Measurements from ENCODE around the gene ADAMTS4. TPM values are rescaled to one million over a fixed set of nuclear protein-coding genes. Genes with fewer than 3 reads are reported as not detected.

ADAMTS4 gene
- total RNA-seq, 2 experiments from 2014 or later, result 0.28 to 0.60 TPM

DNA sequence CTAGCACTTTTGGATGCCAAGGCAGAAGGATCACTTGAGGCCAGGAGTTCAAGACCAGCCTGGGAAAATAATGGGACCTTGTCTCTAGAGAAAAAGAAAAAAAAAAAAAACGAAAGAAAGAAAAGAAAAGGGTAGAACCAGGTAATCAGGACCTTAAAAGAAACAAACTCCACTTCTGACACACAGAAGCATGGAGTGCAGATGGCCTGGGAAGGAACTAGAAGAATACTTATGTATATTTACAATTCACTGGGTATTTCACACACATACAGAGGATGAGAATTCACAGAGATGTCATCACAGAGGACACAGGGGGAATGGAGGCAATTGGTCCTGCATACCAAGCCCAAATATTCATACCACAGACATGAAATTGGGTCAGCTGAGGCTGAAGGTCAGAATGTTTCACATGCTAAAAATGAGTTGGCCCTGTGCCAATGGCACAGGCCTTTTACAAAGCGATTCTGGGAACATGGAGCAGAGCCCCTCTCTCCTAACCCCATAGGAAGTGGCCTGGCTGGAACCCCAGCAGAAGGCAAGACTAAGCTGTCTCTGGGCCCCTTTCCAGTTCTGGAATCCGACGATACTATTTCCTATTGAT, 26.0 kb downstream of the ADAMTS4 start:
- TF ChIP-seq, protein P1, sequence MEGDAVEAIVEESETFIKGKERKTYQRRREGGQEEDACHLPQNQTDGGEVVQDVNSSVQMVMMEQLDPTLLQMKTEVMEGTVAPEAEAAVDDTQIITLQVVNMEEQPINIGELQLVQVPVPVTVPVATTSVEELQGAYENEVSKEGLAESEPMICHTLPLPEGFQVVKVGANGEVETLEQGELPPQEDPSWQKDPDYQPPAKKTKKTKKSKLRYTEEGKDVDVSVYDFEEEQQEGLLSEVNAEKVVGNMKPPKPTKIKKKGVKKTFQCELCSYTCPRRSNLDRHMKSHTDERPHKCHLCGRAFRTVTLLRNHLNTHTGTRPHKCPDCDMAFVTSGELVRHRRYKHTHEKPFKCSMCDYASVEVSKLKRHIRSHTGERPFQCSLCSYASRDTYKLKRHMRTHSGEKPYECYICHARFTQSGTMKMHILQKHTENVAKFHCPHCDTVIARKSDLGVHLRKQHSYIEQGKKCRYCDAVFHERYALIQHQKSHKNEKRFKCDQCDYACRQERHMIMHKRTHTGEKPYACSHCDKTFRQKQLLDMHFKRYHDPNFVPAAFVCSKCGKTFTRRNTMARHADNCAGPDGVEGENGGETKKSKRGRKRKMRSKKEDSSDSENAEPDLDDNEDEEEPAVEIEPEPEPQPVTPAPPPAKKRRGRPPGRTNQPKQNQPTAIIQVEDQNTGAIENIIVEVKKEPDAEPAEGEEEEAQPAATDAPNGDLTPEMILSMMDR (IDR thresholded peaks at IDR 0.05), result no peak

DNA sequence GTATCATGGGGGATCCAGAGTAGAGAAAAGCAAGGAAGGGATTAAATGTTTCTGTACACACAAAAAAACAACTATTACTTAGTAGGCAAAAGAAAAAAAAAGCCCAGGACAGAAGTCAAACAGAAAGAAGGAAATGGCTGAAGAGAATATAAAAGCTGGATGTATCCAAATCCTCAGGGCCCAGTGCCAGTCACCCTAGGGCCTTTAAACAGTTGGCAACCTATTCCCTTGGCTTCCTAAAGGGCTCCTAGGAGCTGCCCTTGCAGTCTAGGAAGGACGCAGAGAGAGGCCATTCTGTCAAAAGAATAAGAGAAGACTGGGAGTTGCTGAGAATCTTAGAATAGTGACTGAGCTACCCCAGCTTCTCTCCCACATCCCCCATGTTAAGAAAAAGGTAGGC, 26.5 kb downstream of the ADAMTS4 start:
- no peak overlapping the region for H3K27ac ChIP-seq (ENCODE audit: low read depth in 1 of 2, low read length in 2 of 2)
- H3K27me3 ChIP-seq (ENCODE audit: control insufficient read depth in 1 of 2, insufficient read depth in 2 of 2, low read length in 2 of 2), result no peaks in the 10 kb centered on the region
- ChIA-PET CTCF (no interaction called here), POLR2A (interaction anchor here (1.0 to 1.5 kb wide), 2 partner anchors 9 to 13 kb away, joined by 3 to 7 read pairs; no protein-coding TSS in a partner anchor)
- DNase-seq (no peak), ATAC-seq (ENCODE audit: poor library complexity) (no peak)
- H3K4me1 ChIP-seq (ENCODE audit: insufficient read depth, low read length), result peaks cover 47% of the 10 kb centered on the region
- H3K4me1 Mint-ChIP-seq (ENCODE audit: low read depth), result peaks cover 55% of the 10 kb centered on the region
- no peak overlapping the region for H3K4me3 ChIP-seq (ENCODE audit: low read length)
- H3K36me3 ChIP-seq (ENCODE audit: insufficient read depth, low read length), result peaks cover 68% of the 10 kb centered on the region
- H3K27ac Mint-ChIP-seq, result peak overlapping the region; percentile 36
- no peaks in the 10 kb centered on the region for H3K9me3 ChIP-seq (ENCODE audit: control insufficient read depth in 1 of 2, insufficient read depth in 1 of 2, low read length in 2 of 2)
- peaks cover 84% of the 10 kb centered on the region for H3K36me3 Mint-ChIP-seq (ENCODE audit: low read depth)
- TF ChIP-seq, protein P1 (IDR thresholded peaks at IDR 0.05), result no peak
- no peaks in the 10 kb centered on the region for H3K27me3 Mint-ChIP-seq
- H3K4me3 Mint-ChIP-seq, result peak overlapping the region; percentile 31
- intact Hi-C loops (cut with DNase I, micrococcal nuclease), result loop anchor here in 1 of 2 experiments (5.0 kb wide), 1 partner anchor 215 kb away; no protein-coding TSS in a partner anchor
- H3K9me3 Mint-ChIP-seq, result no peaks in the 10 kb centered on the region

More for the DNA sequence above, 26.0 kb downstream of the ADAMTS4 start:
- Histone ChIP-seq H3K4me3 (ENCODE audit: low read length) (no peak overlapping the region), H3K27ac (ENCODE audit: low read depth in 1 of 2, low read length in 2 of 2) (no peak overlapping the region), H3K4me1 (ENCODE audit: insufficient read depth, low read length) (peaks cover 47% of the 10 kb centered on the region), H3K27me3 (ENCODE audit: control insufficient read depth in 1 of 2, insufficient read depth in 2 of 2, low read length in 2 of 2) (no peaks in the 10 kb centered on the region), H3K9me3 (ENCODE audit: control insufficient read depth in 1 of 2, insufficient read depth in 1 of 2, low read length in 2 of 2) (no peaks in the 10 kb centered on the region), H3K36me3 (ENCODE audit: insufficient read depth, low read length) (peaks cover 68% of the 10 kb centered on the region)
- DNase-seq (no peak), ATAC-seq (ENCODE audit: poor library complexity) (no peak)
- no peaks in the 10 kb centered on the region for H3K9me3 Mint-ChIP-seq
- H3K4me3 Mint-ChIP-seq, result peak overlapping the region; percentile 25
- peaks cover 85% of the 10 kb centered on the region for H3K36me3 Mint-ChIP-seq (ENCODE audit: low read depth)
- ChIA-PET POLR2A (interaction anchor here (1.0 to 1.5 kb wide), 2 partner anchors 9 to 13 kb away, joined by 3 to 7 read pairs; no protein-coding TSS in a partner anchor), CTCF (no interaction called here)
- H3K4me1 Mint-ChIP-seq (ENCODE audit: low read depth), result peaks cover 57% of the 10 kb centered on the region
- intact Hi-C loops (cut with DNase I, micrococcal nuclease), result loop anchor here in 1 of 2 experiments (5.0 kb wide), 1 partner anchor 214 kb away; no protein-coding TSS in a partner anchor
- H3K27ac Mint-ChIP-seq, result peak overlapping the region; percentile 36
- H3K27me3 Mint-ChIP-seq, result no peaks in the 10 kb centered on the region

DNA sequence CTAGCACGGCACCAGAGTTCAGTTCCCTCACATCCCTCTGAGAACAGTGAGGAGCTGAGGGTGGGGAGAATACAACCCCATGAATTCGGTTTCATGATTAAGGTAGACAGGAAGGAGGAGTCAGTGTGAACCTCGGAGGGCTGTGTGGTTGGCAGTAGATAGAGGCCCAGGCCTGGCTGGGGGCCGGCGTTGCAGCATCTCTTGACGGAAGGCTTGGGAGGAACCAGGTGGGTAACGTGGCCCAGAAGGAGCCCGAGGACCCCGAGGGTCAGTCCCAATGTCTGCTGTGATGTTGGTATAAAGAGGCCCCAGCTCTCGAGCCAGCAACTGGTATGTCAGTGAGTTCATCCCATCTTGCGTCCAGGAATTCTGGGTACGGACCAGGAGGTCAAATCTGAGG, 27.2 kb downstream of the ADAMTS4 start:
- H3K9me3 ChIP-seq (ENCODE audit: control insufficient read depth in 1 of 2, insufficient read depth in 1 of 2, low read length in 2 of 2), result no peaks in the 10 kb centered on the region
- peaks cover 51% of the 10 kb centered on the region for H3K4me1 ChIP-seq (ENCODE audit: insufficient read depth, low read length)
- H3K36me3 Mint-ChIP-seq (ENCODE audit: low read depth), result peaks cover 78% of the 10 kb centered on the region
- TF ChIP-seq, protein P1 (IDR thresholded peaks at IDR 0.05), result no peak
- intact Hi-C loops (cut with DNase I, micrococcal nuclease), result loop anchor here in 1 of 2 experiments (5.0 kb wide), 1 partner anchor 216 kb away; no protein-coding TSS in a partner anchor
- peaks cover 68% of the 10 kb centered on the region for H3K36me3 ChIP-seq (ENCODE audit: insufficient read depth, low read length)
- ChIA-PET POLR2A (interaction anchor here (1.4 to 3.2 kb wide), 2 partner anchors 9 to 11 kb away, joined by 3 to 17 read pairs; no protein-coding TSS in a partner anchor), CTCF (no interaction called here)
- H3K27me3 Mint-ChIP-seq, result no peaks in the 10 kb centered on the region
- H3K27me3 ChIP-seq (ENCODE audit: control insufficient read depth in 1 of 2, insufficient read depth in 2 of 2, low read length in 2 of 2), result no peaks in the 10 kb centered on the region
- peaks cover 55% of the 10 kb centered on the region for H3K4me1 Mint-ChIP-seq (ENCODE audit: low read depth)
- H3K4me3 Mint-ChIP-seq, result no peak overlapping the region
- no peak for ATAC-seq (ENCODE audit: poor library complexity)
- no peak overlapping the region for H3K27ac Mint-ChIP-seq
- no peaks in the 10 kb centered on the region for H3K9me3 Mint-ChIP-seq
- DNase-seq, result no peak
- H3K4me3 ChIP-seq (ENCODE audit: low read length), result no peak overlapping the region
- no peak overlapping the region for H3K27ac ChIP-seq (ENCODE audit: low read depth in 1 of 2, low read length in 2 of 2)
